HG03469 (cell line): ENCODE measurements around the gene UBE3B.

Experiments
- ATAC-seq: cut with Tn5 transposase; IDR thresholded peaks from one replicate; pipeline ENCODE4 v1.9.1; 2021; ENCODE audit warnings: mild to moderate bottlenecking, moderate library complexity, moderate number of reproducible peaks; ENCODE audit not compliant: unreplicated experiment

UBE3B gene

DNA sequence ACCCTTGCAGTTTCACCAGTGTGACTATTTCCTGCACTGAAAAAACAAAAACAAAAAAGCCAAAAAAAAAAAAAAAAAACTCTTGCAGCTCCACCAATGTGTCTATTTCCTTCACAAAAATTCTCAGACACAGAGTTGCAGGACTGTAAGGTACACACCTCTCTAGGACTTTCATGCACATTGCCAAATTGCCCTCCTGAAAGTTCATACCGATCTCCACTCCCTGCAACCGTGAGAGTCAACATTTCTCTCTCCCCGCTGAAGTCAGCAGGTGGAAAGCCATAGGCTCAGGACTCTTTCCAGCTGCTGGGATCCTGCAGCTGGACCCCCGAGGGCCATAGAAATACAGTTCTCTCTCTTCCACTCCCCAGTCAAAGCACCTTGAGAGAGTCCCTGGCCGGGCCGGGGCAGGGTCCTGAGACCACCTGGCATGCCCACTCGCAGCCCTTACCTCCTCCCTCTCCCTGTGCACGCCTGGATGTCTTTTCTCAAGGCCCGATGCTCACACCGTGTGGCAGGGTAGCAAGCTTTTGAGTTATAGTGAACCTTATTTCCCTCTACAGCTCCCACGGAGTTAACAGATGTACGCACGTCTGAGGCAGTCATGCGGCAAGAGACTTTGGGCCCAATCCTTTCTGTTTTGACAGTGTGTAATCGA is 72.3 kb downstream of the UBE3B start:
- ATAC-seq = no peak

DNA sequence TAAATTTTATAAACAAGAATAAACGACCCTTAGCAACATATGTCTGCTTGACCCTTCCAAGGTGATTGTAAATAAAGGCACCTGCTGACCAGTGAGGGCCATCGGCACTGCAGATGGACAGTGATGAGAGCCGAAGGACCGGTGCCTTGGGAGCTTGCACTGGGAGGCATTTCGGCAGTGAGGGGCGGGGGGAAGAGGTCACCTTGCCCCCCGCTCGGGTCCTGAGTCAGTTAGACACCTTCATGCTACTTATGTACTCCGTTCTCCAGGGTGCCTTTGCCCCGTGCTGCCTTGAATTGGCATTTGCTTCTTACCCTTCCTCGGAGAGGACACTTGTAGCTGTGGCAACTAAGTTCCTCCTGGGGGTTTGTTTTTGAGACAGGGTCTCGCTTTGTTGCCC is 72.8 kb downstream of the UBE3B start:
- ATAC-seq = no peak

DNA sequence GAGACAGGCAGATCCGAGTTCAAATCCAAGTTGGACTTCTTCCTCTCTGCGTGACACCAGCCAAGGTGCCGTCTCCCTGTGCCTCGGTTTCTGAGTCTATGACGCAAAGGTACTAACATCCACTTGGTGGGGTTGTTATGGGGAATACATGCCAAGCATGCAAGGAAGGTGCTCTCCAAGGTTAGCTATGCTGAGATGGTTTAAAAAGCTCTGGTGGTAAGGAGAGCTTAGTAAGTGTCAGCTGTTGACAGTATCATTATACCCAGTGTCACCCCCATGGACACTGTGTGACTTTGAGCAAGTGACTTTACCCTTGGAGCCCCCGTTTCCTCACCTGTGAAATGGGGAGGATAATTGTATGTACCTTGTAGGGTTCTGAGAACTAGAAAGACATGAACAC is 73.7 kb downstream of the UBE3B start:
- no peak for ATAC-seq

DNA sequence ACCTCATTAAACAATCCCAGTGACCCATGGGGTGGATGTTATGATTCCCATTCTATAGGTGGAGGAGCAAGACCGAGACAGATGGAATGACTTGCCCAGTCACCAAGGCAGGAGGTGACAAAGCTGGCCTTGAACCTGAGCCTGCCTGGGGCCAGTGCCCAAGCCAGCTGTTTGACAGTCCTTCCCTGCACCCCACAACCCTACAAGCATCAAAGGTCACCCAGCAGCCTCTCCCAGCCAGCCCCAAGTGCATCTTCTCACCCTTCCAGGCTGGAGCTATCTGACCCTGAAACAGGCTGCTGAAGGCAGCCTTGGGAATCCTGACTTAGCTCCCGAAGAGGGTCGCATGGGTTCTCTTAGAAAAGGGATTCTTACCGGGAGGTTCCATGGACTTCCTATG is 75.5 kb downstream of the UBE3B start:
- ATAC-seq = no peak

DNA sequence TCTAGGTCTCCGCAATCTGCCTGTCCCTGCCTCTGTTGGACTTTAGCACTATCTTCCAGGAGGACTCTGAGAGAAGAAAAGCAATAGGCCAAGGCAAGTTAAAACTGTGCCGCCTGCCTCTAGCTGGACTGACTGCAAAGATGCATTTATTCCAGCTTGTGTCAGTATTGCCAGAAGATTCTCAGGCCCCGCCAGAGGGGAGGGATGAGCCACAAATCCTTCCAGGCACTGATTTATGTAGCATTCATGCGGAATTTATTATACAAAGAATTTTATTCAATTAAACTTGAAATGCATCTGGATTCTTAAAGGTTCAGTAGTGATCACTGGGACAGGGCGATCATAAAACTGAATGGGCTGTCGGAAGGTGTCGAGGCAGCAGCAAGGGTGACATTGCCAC is 76.0 kb downstream of the UBE3B start:
- no peak for ATAC-seq

DNA sequence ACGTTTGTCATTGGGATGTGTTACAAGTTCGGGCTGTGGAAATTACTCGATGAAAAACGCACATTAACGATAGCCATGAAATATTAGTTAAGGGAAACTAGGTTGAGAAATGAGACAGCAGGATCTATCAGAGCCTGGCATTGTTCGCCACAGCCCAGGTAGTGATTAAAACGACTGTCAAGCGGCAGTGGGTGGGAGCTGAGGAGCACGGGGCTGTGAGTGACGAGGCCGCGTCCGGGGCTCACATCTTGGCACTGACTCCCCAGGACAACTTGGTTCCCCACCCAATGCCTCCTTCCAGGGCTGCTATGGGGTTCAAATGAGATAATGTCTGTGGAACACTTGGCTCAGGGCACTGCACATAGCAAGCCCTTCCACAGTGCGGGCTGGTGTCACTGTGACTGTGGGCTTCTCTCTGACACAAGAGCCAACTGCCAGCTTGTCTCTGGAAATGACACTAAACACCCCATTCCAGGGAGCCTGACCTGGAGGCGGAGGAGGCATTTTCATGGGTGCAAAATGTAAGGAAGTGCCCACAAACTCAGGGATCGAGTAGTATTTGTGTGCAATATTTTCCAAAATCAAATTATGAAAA is 76.6 kb downstream of the UBE3B start:
- no peak for ATAC-seq

DNA sequence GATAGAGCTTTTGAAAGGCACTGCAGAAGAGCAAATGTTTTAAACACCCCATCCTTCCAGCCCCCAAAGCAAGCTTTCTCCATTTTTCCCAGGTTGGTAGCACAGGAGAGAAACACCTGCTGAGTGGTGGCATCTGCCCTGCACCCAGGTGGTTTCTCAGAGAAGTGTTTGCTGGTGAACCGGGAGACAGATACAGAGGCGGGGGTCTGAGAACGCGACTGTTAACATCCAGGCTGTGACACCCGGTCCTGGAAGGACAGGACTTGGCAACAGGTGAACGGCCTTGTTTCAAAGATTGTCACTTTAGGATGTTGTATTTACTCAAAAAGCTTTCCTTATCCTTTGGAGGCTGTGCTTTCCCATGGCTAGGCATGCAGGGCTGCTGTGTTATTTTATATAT is 77.3 kb downstream of the UBE3B start:
- ATAC-seq = no peak

DNA sequence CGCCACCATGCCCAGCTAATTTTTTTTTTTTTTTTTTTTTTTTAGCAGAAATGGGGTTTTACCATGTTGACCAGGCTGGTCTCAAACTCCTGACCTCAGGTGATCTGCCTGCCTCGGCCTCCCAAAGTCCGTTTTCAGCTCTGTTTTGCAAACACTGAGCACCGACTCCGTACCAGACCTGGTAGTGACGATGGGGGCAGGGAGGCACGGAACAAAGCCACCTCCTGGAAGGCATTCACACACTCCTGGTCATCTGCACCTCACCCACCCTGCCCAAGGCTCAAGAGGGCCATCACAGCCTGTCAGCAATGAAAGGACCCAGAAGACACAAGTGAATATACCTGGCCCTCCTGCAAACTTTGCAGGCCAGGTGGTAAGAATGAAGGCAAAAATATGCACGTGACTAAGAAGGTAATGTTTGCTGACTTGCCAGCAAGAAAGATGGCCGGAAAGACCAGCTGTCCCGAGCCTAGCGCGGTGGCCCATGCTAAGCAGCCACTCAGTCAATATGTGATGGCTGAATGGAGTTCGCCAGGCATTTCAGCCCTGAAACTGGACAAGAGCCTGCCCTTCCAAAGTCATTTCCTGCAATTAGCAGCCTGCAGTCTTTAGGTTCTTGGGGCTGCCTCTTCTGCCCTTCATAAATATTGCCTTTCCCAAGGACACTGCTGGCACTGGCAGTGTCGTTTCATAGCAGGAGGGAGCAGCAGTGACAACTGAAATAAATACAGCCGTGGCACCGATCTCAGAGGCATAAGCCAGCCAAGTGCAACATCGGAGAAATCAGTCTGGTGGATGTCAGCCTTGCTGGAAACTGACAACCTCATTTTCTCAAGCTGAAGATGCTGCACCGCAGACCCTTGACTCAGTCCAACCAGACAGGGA is 78.2 kb downstream of the UBE3B start:
- ATAC-seq = no peak

DNA sequence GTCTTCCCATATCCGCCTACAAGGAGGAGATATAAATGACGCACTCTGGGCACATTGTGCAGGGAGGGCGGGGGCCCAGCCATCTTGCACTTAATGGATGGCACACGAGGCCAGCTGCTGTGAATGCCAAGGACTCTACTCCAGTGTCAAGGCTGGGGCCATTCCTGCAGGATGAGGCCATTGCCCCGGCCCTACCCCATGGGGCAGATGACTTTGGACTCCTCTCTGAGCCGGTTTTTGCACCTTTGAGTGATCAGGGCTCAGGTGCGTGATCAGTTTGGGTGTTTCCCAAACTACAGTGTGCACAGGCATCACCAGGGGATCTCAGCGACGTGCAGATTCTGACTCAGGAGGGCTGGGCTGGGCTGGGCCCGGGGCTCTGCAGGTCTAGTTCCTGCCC is 79.8 kb downstream of the UBE3B start:
- no peak for ATAC-seq

DNA sequence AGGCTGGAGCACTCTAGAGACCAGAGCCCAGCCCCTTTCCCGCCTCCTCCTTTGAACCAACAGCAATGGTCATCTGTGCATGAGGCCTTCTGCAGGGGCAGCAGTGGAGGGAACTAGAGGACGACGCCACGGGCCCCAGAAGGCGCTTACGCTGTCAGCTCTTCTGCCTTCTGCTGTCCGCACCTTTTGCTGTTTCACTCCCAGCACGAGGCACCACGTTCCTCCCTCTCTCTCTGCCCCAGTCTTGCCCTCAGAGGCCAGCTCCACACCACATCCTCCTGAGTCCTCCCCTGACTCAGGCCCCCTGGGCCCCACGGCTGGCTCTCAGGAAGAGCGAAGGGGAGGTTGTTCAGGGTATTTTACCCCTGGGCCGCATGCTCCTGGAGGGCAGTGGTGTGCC is 80.4 kb downstream of the UBE3B start:
- no peak for ATAC-seq

DNA sequence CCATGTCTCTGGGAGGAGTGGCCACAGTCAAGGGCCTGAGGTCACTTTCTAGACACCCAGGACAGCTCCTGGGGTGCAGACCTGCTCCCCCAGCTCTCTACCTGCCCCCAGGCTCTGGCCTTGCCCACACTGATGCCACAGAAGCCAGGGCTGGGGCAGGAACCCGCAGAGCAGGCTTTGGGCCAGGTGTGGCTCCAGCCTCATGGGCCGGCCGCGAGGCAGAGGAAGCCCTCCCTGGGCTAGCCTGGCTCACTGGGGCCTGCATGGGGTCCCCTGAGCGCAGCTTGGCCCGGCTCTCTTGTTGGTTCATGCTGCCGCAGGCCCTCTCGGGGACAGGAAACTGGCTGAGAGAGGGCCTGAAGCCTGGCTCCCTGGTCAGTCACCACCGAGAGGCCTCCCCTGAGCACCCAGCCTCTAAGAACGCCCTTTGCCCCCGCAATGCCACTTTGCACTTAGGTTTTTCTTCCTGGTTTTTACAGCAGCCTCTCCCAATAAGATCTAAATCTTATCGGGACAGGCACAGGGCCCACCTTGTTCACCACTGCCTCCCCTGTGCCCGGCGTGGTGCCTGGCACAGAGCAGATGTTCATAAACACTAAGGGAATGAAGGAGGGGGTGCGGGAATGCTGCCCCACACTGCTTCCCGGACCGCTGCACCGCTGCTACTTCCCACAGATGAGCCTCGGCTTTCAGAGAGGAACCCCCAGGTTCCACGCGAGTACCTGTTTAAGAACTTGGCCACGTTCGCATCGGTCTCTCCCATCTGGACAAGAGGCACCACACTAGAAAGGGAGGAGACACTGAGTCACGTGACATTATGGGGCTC is 81.2 kb downstream of the UBE3B start:
- no peak for ATAC-seq

DNA sequence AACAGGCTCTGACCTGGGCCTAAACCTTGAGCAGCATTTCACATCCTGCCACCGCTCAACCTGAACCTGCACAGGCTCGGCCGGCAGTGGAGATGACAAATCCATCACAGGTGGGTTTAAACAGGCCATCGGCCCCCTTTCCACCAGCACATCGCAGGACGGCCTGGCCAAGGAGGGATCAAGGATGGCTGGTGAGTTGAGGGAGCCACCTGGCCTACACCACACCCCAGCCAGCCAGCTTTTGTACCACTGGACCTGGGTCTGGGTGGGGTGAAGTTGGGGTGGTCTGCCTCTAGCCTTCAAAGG is 81.7 kb downstream of the UBE3B start:
- no peak for ATAC-seq

DNA sequence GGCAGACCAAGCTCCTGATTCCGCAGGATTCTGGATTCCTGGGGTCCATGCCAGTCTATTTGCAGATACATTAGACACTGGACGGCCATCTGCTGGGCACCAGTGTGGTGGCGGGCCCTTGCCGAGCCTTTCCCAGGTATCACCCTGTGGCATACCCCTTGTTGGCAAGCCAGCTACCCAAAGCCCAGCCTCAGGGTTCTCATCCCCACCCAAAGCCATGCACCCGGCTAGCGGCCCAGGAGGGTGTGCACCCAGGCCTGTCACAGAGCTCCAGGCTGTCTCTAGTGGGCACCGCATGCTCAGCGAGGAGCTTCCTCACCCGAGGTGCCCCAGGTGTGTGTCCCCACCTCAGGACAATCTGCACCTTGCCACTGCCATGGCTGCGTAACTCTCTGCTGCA is 82.2 kb downstream of the UBE3B start:
- no peak for ATAC-seq

DNA sequence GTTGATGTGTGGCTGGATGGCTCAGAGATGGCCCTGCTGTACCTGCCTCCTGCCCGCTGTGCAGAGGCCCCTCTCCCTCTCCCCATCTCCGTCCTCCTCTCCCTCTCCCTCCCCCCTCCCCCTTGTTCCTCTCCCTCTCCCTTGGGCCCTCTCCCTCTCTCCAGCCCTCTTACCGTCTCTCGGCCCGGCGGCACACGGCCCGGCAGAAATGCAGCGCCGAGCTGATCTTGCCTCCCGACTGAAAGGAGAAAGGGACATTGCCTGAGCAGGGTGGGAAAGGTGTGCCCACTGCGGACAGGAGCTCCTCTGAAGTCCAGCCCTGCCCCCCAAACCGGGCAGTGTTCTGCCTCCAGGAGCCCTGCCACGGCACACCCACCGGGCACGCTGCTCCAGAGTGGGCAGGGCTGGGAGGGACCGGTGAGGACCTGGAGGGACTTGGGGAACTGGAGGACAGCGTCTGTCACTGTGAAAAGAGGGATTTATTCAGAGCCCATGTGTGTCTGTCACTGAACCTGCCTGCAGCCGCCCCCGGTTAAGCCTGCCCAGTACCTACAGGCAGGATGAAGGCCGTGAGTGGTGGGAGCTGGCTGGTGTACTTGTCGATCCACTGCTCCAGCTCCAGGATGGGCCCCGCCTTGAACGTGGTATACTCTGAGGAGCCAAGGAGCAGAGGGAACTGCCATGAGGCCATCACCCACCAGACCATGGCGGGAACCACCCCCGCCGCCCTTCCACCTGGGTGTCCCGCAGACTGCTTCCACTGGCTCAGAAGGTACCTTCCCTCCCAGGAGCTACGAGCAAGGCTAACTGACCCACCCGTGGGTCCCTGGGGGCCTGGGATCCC is 83.7 kb downstream of the UBE3B start:
- no peak for ATAC-seq

DNA sequence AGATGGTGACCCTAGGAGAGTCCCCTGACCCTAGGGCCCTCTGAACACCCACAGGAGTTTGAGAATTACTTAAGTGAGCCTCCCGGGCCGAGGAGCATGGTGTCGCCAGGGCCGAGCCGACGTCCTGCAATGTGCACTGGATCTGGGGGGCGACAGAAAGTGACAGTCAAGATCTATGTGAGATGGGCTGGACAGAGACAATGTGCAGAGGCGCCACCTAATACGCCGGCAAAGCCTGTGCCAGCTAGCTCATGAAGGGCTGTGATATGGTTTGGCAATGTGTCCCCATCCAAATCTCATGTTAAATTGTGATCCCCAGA is 84.2 kb downstream of the UBE3B start:
- ATAC-seq = no peak

DNA sequence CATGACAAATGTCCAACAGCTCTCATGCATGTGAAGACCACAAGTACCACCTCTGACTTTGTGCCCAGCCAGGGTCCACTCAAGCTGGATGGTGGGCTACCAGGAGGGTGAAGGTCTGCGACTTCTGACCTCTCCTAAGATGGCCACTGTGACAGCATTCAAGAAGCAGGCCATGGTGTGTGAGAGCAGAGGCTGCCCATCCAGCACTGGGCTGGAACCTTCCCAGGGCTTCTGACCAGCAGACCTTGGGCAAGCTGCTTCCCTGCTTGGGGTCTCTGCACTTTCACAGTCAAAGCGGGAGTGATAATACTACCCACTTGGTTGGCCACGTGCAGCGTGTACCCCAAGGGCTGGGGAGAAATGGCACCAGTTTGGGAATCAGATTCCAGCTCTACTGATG is 85.4 kb downstream of the UBE3B start:
- ATAC-seq = no peak

DNA sequence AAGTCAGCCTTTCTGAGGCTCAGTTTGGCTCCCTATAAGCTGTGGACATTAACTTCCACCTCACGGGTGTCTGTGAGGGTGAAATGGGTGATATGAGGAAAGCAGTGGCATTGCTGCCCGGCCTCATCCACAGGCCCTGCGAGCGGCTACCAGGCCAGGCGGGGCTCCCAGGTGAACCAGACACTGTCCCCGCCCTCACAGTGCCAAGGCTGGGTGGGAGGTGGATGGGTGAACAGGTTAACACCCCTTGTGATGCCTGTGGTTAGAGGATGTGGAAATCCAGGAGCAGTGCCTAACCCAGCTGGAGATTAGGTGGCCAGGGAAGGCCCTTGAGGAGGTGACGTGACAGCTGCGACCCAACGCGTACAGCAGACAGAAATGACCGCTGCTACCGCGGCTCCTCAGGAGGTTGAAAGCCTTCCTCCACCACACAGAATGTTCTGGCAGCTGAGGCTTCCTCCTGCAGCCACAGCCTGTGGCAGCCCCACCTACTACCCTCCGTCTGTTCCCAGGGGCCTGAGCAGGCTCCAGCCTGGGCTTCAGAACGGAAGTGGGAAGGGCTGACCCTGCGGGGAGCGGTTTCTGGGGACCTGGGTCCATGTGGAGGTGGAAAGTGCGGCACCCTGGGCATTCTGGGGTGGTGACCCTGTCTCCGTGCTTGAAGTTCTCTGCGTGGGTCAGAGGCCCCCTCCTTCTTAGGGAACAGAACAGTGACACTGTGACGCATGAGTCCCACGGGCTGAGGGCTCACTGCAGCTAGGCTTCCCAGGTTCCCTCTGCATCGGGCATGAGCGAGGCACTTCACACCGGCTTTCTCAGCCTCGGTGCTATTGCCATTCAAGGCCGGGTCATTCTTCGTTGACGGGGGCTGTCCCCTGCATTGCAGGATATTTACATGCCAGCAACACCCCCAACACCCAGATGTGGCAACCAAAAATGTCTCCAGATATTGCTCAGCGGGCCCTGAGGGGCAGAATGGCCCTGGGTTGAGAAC is 86.2 kb downstream of the UBE3B start:
- no peak for ATAC-seq

DNA sequence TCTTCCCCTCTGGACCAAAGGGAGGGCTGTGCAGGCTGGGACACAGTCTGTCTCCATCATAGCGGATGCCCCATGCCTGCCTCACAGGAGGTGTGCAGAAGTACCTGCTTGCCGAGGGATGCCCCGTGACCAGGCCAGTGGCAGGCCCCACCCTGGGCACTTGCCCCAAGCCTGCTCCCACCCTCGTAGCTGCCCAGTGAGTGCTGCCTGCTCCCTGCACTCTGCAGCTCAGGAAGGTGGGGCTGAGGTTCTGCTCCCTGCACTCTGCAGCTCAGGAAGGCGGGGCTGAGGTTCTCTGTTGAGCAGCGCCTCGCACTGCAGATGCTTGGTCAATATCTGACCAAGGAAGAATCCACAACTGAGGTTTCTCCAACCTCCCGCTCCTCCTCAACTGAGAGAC is 89.0 kb downstream of the UBE3B start:
- no peak for ATAC-seq

DNA sequence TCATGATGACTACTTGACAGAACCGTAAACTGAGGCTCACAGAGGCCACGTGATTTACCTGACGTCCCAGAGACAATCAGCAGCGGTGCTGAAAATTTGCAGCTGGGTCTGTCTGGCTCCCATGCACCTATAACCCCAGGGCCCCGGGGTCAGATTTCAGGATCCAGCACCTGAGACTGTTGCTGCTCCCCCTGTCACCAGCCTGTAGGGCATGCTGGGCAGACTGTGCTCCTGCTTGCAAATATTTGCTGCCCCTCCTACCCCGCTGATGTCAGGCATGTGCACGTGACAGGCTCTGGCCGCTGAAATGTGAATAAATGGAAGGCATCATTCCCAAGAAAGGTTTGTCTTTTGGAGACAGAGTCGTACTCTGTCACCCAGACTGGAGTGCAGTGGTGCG is 89.9 kb downstream of the UBE3B start:
- no peak for ATAC-seq

DNA sequence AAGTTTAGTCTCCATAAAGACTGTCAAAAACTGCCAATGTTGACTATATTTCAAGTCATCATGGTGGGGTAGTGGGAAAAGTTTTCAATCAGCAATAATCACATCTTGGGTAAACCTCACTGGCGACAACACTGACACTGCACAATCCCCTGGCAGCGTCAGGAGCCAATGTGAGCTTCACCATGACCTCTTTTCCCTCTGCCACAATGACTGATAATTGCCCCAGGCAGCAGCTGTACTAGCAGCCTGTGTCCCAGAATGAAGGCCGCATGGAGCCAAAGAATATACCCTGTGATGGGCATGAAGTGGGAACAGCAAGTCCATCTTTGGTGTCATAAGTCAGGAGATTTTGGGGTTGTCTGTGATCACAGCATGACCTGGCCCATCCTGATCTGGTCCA is 90.5 kb downstream of the UBE3B start:
- ATAC-seq = no peak
